ENCODE measurements around the gene MRPL12. TPM values are rescaled to one million over a fixed set of nuclear protein-coding genes. Genes with fewer than 3 reads are reported as not detected.
"Not testable (repeated sequence)": the region's sequence is repeated elsewhere in the genome, so short reads cannot be mapped to it uniquely, and the experiment has no call there.

Gene MRPL12
- total and polyA plus RNA-seq, 2 donors (not counting 1 experiment from before 2014, with no cell fraction given): 11.2 to 46.8 TPM

DNA sequence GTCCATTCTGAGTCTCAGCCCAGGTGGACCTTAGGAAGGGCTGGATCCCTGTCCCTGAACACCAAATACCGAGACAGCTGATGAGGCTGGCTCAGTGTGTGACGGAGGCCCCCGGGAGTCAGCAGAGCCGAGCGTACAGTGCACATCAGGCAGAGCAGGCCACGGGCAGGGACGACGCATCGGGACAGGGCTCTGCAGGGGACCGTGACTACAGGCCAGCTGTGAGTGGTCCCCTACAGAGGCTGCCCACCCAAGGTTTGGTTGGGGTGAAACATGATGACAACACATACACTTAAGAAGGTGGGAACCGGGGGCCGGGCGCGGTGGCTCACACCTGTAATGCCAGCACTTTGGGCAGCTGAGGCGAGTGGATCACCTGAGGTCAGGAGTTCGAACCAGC, 30.2 kb upstream of the MRPL12 start:
- no peak for TF ChIP-seq EZH2 (IDR thresholded peaks at IDR 0.05; ENCODE audit: low read length, missing control alignments)
- TF ChIP-seq, protein P1, sequence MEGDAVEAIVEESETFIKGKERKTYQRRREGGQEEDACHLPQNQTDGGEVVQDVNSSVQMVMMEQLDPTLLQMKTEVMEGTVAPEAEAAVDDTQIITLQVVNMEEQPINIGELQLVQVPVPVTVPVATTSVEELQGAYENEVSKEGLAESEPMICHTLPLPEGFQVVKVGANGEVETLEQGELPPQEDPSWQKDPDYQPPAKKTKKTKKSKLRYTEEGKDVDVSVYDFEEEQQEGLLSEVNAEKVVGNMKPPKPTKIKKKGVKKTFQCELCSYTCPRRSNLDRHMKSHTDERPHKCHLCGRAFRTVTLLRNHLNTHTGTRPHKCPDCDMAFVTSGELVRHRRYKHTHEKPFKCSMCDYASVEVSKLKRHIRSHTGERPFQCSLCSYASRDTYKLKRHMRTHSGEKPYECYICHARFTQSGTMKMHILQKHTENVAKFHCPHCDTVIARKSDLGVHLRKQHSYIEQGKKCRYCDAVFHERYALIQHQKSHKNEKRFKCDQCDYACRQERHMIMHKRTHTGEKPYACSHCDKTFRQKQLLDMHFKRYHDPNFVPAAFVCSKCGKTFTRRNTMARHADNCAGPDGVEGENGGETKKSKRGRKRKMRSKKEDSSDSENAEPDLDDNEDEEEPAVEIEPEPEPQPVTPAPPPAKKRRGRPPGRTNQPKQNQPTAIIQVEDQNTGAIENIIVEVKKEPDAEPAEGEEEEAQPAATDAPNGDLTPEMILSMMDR (conservative IDR thresholded peaks at IDR 0.05 in 1 of 2, IDR thresholded peaks at IDR 0.05 in 1 of 2; ENCODE audit: low read depth in 1 of 2, low read length in 2 of 2): no peak
- DNase-seq (ENCODE audit: low read depth in 2 of 2): no peak
- Histone ChIP-seq H3K27me3 (ENCODE audit: control insufficient read depth, insufficient read depth, low read length) (no peaks in the 10 kb centered on the region), H3K4me3 (replicated peaks in 1 of 4; ENCODE audit: control extremely low read depth in 1 of 4, insufficient read depth in 1 of 4, low read depth in 3 of 4, low read length in 4 of 4) (no peak overlapping the region), H2AFZ (ENCODE audit: low read length) (no peak overlapping the region), H3K4me2 (ENCODE audit: extremely low read depth, insufficient read depth, low read length) (no peak overlapping the region), H3K4me1 (ENCODE audit: control insufficient read depth, extremely low read depth, insufficient read depth, low read length) (peaks cover 2% of the 10 kb centered on the region), H4K20me1 (ENCODE audit: control insufficient read depth, extremely low read depth, insufficient read depth, low read length) (no peaks in the 10 kb centered on the region), H3K36me3 (ENCODE audit: control insufficient read depth, insufficient read depth, low read length) (peaks cover 25% of the 10 kb centered on the region), H3K9me3 (ENCODE audit: control insufficient read depth, insufficient read depth, low read depth, low read length) (no peaks in the 10 kb centered on the region), H3K9ac (ENCODE audit: insufficient read depth, low read length) (no peak overlapping the region), H3K27ac (ENCODE audit: insufficient read depth, low read length) (no peak overlapping the region), H3K79me2 (ENCODE audit: control insufficient read depth, insufficient read depth, low read length) (peaks cover 5% of the 10 kb centered on the region)

GRCh38 chr17:81673561-81674258, 29.5 kb upstream of the MRPL12 start:
- H3K9ac ChIP-seq (ENCODE audit: insufficient read depth, low read length): no peak overlapping the region
- no peaks in the 10 kb centered on the region for H3K9me3 ChIP-seq (ENCODE audit: control insufficient read depth, insufficient read depth, low read depth, low read length)
- H4K20me1 ChIP-seq (ENCODE audit: control insufficient read depth, extremely low read depth, insufficient read depth, low read length): no peaks in the 10 kb centered on the region
- H3K36me3 ChIP-seq (ENCODE audit: control insufficient read depth, insufficient read depth, low read length): peaks cover 25% of the 10 kb centered on the region
- DNase-seq (ENCODE audit: low read depth in 2 of 2): no peak
- no peak overlapping the region for H2AFZ ChIP-seq (ENCODE audit: low read length)
- H3K79me2 ChIP-seq (ENCODE audit: control insufficient read depth, insufficient read depth, low read length): no peaks in the 10 kb centered on the region
- no peak overlapping the region for H3K4me2 ChIP-seq (ENCODE audit: extremely low read depth, insufficient read depth, low read length)
- no peak for TF ChIP-seq EZH2 (IDR thresholded peaks at IDR 0.05; ENCODE audit: low read length, missing control alignments)
- TF ChIP-seq, protein P1 (conservative IDR thresholded peaks at IDR 0.05 in 1 of 2, IDR thresholded peaks at IDR 0.05 in 1 of 2; ENCODE audit: low read depth in 1 of 2, low read length in 2 of 2): no peak
- no peaks in the 10 kb centered on the region for H3K4me1 ChIP-seq (ENCODE audit: control insufficient read depth, extremely low read depth, insufficient read depth, low read length)
- no peak overlapping the region for H3K27ac ChIP-seq (ENCODE audit: insufficient read depth, low read length)
- no peak overlapping the region for H3K4me3 ChIP-seq (replicated peaks in 1 of 4; ENCODE audit: control extremely low read depth in 1 of 4, insufficient read depth in 1 of 4, low read depth in 3 of 4, low read length in 4 of 4)
- no peaks in the 10 kb centered on the region for H3K27me3 ChIP-seq (ENCODE audit: control insufficient read depth, insufficient read depth, low read length)

DNA sequence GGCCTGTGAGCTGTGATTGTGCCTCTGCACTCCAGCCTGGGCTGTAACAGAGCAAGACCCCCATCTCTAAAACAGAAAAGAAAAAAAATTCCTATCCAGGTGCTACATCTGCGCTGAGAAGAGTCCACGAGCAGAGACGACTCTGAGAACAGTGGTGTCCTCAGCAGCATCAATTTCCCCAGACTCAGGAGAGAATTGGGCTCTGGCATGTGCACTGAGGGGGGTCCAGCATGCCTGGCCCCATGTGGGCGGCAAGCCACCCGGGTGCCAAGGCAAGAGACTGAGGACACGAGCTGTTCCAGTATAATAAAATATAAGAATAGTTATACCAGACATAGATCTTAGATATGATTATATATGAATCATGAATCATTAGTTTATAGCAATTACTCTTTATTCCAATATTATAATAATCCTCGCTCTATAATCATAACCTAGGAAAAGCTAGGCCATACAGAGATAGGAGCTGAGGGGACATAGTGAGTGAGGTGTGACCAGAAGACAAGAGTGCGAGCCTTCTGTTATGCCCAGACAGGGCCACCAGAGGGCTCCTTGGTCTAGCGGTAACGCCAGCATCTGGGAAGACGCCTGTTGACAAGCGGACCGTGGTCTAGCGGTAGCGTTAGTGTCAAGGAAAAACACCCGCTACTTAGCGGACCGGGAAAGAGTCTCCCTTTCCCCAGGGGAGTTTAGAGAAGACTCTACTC, 27.5 kb upstream of the MRPL12 start:
- TF ChIP-seq, protein P1 (conservative IDR thresholded peaks at IDR 0.05 in 1 of 2, IDR thresholded peaks at IDR 0.05 in 1 of 2; ENCODE audit: low read depth in 1 of 2, low read length in 2 of 2): peak; percentile 39 to 53
- not testable (repeated sequence) for H3K9me3 ChIP-seq (ENCODE audit: control insufficient read depth, insufficient read depth, low read depth, low read length); H2AFZ ChIP-seq (ENCODE audit: low read length)

More for the DNA sequence above, 27.5 kb upstream of the MRPL12 start:
- H3K4me2 ChIP-seq (ENCODE audit: extremely low read depth, insufficient read depth, low read length); H4K20me1 ChIP-seq (ENCODE audit: control insufficient read depth, extremely low read depth, insufficient read depth, low read length); H3K4me1 ChIP-seq (ENCODE audit: control insufficient read depth, extremely low read depth, insufficient read depth, low read length); H3K27me3 ChIP-seq (ENCODE audit: control insufficient read depth, insufficient read depth, low read length); H3K4me3 ChIP-seq (replicated peaks in 1 of 4; ENCODE audit: control extremely low read depth in 1 of 4, insufficient read depth in 1 of 4, low read depth in 3 of 4, low read length in 4 of 4); H3K79me2 ChIP-seq (ENCODE audit: control insufficient read depth, insufficient read depth, low read length); H3K27ac ChIP-seq (ENCODE audit: insufficient read depth, low read length); H3K9ac ChIP-seq (ENCODE audit: insufficient read depth, low read length): not testable (repeated sequence)
- peak; percentile 29 to 39 for DNase-seq (ENCODE audit: low read depth in 2 of 2)
- H3K36me3 ChIP-seq (ENCODE audit: control insufficient read depth, insufficient read depth, low read length): peaks cover 17% of the 10 kb centered on the region
